Hematopoietic multipotent progenitor cell treated with erythropoietin and hydrocortisone succinate and interleukin-3 and kit ligand, for 15 days (in vitro differentiated cells): ENCODE data around the gene MAPK8IP3.

Experiments used
- DNase-seq: peaks from one replicate; pipeline ENCODE4 v3.0.0-alpha.2; 2015; ENCODE audit warnings: low spot score

Gene MAPK8IP3

DNA sequence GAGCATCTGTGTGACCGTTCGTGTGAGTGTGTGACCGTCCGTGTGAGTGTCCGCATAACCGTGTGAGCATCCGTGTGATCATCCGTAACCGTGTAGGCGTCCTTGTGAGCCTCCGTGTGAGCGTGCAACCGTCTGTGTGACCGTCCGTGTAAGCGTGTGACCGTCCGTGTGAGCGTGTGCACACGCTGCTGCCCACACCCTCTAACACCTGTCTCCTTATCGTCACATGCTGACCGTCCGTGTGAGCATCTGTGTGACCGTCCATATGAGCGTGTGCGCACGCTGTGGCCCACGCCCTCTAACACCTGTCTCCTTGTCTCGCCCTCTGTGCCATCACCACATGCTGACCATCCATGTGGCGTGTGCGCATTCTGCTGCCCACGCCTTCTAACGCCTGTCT is 34.2 kb downstream of the MAPK8IP3 start:
- no peak for DNase-seq

DNA sequence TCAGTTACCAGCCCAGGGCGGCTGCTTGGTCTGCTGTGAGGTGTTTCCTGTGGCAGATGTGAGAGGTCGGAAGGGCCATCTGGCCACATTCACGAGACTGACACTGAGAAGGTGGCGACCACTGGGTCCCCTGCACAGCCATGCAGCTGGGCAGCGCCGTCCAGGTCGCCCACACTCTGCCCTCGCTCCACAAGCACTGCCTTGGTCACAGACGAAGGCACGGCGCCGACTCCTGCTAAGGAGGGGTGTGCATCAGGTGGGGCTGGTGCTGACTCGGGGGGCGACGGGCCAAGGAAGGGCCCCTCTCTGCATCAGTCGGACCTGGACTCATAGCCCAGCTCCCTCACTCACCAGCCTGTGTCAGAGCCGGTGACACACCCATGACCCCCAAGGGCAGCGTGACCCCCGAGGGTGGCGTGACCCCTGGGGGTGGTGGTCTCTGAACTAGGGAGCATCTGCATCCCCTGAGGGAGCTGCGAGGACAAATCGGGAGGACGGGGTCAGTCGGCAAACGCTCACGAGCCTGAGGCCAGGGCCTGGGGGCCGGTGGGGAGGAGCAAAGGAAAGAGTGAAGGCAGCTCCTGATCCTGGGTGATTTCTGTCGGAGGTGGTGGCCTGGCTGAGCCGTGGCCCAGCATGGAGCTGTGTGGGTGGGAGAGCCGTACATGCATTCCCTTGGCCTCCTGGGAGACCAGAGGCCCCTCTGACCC is 34.9 kb downstream of the MAPK8IP3 start:
- DNase-seq: no peak

DNA sequence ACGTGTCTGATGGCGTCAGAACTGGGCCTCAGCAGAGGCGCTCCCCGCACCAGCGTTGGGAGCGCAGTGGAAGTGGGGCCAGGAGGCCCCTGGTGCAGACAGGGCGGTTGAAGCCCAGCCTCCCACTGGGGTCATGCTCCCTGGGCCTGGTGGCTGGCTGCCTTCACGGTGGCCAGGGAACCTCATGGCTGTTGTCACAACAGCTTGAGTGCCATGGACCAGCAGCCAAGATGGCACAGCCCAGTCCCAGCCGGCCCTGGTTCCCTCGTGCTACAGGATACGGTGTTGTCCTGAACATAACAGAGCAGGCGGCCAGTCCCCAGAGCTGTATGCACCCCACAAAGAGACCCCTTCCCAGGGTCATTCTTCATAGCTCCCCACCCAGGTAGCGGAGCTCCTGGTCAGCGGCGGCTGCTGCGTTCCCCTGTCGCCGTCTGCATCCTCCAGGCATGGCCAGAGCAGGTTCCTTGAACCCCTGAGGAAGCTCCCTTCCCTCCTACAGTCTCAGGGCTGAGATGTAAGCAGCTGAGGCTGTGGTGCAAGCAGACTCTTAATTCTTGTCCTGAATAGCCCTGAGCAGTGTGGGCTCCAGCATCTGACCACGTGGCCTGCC is 35.7 kb downstream of the MAPK8IP3 start:
- no peak for DNase-seq

DNA sequence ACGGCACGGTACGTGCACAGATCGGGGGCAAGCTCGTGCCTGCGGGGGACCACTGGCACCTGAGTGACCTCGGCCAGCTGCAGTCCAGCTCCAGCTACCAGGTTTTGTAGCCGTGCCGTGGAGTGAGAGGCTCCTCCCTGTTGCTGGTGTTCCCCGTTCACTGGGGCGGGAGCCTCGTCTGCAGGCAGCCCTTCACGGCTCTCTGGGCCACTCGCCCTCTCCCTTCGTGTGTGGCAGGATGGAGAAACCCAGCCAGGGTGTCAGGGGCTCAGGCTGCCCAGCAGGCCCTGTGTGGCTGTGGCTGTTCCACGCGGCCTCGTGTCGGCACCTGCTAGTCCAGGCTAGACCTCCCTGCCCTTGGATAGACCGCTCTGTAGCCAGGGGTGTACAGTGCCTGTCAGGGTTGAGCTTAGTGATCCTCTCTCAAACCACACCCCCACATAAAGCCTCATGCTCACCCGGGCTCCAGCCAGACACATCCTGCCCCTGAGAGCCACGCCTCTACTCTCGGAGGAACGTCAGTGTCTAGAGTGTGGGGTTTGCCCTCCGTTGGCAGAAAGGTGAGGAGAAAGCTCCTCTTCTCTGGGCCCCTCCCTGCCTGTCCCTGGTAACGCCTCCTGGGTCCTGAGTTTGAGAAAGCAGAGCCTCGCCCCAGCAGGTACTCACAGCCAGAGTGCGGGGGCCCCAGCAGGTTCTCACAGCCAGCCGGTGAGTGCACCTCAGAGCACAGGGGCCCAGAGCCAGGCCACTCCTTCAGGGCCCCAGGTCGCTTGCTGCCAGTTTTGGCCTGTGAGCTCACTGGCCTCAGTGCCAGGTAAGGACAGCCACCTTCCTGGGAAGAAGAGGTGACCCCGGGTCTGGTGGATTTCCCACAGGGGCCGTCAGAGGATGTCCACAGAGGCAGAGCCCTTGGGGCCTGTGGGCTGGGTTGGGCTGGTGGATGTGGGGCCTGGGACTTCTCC is 37.7 kb downstream of the MAPK8IP3 start:
- DNase-seq: no peak

DNA sequence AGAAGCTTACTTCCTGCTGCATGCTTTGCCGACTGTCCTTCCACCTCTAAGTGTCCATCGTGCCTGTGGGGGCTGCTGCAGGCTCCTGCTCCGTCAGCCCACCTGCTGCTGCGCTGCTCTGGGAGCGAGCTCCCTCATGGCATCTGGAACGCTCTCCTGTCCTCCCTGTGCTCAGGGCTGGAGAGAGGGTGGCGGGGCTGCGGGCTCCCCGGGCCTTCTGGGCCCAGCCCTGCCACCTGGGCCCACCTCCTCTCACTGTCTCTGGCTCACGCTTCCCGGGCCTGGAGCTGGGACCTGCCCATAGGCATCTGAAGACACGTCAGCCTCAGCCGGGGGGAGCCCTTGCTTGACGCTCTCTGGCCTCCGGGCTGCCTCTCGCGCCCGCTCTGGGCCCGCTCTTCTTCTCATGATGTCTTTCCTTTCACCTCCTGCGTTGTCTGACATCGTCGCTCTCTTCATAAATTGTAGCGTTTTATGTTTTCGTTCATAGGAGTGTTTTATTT is 38.4 kb downstream of the MAPK8IP3 start:
- DNase-seq: no peak

DNA sequence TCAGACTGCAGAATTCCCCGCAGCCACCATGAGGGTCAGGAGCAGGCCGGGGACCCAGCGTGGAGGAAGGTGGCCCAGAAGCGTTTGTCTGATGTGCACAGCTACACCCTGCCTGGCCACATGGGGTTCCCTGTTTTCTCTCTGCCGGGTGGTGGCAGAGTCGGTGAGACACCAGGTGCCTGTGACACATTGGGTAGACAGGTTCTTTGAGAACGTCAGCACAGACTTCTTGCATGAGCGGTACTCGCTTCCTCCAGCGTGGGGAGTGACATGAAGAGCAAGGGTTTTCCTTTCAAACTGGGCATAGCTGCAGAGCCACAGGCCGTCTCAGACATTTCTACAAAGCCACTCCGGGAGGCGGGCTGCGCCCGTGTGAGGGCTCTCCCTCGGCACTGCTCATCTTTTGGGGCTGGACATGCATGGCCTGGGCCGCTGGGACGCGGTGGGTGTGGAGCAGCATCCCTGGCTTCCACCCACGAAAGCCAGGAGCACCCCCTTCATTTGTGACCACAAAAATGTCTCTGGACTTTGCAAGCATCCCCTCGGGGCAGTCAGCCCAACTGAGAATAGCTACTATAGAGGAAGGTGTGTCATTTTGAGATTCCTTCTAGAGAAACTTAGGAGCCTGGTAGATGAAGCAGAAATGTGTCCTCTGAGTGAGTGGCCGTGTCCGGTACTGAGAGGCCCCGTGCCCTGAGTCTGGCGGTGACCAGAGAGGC is 39.3 kb downstream of the MAPK8IP3 start:
- no peak for DNase-seq

DNA sequence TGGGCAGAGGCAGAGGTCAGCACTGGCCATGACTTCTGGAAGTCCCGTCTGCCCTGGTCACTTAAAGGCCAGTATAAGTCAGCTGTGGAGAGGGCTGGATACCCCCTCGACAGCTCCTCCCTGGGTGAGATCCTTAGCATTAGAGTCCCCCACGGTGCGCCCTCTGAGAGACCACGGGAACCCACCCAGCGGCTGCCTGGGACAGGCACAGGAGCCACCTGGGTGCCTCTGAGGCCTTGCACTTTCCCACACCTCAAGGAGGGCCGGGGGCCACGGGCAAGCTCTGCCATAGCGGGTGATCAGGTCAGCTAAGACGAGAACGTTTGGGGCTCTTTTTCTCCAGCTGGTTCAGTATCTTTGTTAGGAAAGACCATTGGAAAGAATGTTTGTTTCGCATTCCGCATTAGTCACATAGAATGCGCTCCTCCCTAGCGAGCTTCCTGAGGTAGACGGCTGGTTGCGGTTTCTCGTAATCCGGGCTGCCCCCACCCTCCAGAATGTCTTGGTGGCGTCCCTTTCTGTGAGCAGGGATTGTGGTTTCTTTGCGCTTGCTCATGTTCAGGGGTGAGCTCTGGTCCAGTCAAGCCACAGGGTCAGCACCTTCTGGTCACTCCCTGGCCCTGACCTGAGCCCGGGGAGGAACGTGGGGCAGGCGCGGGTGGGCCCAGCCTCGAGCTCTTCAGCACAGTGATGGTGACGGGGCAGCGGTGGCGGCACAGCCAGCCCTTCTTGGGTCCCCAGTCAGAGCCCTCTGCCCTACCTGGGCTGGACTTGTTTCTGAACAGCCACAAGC is 40.1 kb downstream of the MAPK8IP3 start:
- DNase-seq: no peak

DNA sequence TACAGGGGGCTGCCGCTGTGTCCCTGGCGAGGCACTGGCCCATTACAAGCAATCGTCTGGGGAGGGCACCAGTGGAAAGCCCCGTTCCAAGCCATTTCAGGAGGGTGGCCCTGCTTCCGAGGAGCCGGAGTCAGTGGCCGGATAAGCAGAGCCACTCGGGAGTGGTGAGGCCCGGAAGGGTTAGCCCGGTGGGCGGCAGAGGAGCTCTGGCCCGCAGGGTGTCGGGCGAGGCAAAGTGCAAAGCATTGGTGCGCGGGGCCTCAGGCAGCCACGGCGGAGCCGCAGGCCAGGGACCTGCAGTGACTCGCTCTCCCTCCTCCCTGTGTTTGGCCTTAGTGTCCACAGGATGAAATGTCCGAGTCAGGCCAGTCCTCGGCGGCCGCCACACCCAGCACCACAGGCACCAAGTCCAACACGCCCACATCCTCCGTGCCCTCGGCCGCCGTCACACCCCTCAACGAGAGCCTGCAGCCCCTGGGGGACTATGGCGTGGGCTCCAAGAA is 40.7 kb downstream of the MAPK8IP3 start:
- DNase-seq: no peak

DNA sequence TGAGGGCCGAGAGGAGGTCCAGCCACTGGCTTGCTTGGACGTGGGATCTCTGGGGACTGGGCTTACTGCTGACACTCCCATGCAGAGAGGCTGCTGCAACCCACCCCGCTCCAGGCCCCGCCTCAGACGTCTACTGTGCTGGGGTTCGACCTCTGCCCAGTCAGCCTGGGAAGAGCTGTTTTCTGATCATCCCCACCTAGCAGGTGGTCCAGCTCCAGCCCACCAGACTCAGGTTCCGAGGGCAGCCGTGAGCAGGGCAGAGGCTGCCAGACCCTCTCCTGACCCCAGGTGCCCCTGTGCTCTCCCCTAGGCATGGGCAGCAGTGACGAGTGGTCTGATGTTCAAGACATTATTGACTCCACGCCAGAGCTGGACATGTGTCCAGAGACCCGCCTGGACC is 41.9 kb downstream of the MAPK8IP3 start:
- DNase-seq: no peak

DNA sequence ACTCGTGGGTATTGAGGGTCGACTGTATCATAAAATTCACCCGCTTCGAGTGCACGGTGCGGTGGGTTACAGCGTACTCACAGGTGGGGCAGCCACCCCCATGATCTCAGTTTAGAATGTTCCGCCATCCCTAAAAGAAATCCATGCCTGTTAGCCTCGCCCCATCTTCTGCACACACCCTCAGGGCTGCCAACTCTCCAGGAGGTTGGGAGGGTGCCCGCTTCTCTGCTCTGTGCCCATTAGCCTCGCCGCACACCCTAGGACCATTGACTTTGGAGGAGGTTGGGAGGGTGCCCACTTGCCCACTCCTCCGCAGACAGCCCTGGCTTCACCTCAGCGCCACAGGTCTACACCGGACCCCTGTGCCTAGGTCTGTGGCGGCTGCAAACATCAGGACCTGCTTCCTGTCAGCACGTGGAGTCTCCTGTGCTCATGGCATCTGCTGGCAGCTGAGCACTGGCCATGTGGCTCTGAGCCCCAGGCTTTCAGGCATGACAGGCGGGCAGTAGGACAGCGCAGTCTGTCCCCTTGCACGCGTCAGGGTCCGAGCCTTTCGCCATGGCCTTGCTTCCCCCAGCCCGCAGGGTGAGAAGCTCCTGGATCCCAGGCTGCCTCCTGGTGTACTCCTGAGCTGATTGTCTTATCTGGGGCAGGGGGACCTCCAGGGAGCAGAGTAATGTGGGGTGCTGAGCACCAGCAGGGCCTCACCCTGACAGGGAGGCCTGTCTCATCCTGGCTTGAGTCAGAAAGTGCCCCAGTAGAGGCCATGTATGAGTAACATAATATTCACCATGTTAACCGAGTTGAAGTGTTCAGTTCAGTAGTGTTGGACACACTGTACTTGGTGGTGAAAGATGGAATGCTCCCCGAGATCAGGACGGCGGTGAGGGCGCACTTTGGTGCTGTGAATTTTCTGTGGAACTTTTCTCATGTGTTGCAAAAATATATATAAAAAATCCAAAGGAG is 43.4 kb downstream of the MAPK8IP3 start:
- no peak for DNase-seq

DNA sequence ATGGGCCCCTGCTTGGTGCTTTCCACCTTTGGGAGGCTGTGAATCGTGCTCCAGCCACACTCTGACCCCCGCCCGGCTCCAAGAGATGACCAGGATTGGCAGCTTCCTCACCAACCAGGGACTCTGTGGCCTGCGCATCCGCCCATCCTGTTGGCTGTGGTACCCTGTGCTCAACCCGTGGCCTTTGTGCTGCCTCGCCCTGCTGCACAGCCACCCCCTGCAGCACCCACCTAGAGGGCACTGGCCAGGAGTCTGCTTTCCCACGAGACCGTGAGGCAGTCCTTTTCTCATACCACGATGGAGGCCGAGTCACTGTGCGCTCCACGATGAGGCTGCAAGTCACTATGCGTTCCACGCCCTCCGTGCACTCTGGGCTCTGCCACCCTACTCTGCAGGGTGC is 46.0 kb downstream of the MAPK8IP3 start:
- DNase-seq: no peak

DNA sequence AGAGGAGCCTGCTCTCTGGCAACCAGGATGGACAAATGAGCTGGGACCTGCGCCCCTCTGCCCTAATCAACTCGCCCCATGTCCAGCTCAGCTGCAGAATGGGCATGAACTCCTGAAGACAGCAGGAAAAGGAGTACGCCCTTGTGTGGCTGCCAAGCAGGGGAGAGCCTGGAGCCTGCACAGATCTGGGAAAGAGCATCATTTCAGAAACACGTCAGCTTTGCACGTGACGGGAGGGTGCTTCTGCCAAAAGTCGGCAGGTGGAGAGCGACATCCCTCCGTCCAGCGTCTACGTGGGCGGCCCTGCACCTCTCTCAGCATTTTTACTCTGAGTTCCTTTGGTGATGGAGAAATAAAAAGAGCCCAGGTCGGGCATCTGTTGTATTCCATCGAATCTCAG is 46.9 kb downstream of the MAPK8IP3 start:
- DNase-seq: no peak

DNA sequence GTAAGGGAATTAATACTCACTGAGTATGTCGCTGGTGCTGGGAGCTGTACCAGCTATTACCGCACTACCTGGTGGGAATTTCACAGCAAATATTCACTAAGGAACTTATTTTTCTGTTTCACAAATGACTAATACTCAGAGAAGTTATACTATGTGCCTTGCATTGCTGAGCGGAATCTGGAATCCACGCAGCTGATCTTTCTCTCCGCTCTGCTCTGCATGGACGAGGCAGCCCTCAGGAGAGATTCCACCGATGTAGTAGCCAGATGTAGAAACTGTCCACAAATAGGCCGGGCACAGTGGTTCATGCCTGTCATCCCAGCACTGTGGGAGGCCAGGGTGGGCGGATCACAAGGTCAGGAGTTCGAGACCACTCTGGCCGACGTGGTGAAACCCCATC is 48.2 kb downstream of the MAPK8IP3 start:
- DNase-seq: no peak

DNA sequence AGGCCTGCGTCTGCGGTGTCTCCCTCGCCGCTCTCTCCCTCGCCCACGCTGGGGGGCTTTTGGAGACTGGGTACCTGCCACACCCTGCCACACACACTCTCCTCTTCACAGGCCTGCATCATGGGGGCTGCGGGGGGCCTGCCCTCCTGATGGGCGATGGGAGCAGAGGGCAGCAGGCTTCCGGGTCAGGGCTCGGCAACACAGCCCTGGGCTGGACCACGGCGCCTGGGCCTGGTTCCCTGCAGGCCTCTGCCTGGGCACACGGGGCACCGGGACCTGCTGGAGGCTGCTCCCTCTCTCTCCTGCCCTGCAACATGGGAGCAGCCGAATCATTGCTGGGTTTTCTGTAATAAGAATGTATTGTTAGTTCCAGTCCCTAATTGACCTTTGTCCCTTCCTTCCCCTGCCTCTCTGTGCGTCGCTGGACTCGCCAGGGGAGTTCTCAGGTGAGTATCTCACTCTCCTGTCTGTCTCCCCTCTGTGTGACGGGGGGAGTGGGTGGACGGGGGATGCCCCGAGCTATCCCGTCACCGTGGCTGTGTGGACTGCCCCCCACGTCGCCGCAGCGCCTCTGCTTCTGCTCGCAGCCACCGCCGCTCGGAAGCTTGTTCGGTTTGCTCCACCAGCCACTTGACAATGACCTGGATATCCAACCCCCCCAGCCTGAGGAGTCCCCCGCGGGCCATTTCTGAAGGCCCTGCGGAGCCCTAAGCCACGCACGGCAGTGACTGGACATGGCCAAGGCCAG is 51.9 kb downstream of the MAPK8IP3 start:
- DNase-seq: no peak

DNA sequence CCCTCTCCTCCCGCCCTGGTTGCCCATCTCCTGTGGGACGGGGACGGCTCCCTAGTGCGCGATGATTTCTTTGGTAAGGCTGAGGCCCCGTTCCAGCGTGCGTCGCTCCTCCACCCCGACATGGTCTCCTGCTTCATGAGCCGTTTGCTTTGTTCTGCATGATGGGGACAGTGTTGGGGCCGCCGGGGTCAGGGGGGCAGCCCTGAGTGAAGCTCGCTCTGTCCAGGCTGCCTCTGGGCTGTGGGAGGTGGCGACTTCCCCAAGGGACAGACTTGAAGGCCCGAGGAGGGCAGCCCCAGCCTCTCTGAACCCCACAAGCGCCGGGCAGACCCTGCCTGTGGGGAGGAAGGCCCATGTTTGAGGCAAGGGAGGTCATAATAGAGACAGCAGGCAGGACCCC is 52.9 kb downstream of the MAPK8IP3 start:
- no peak for DNase-seq

DNA sequence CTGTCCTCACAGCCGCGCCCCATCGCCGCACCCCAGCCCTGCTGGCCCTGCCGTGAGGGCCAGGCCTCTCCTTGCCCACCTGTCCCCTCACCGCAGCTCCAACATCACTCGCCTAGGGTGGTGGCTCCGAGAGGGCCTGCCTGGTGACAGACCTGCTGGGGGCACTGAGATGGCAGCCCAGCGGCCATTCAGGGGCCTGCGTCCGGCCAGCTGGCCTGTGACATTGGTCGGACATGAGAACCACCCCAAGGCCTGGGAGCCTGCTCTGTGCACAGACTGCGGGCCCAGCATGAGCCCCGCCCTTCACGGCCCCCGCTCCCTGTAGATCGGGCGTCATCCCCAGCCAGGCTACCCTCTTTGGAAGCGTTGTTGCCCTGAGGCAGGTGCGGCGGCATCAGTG is 53.5 kb downstream of the MAPK8IP3 start:
- no peak for DNase-seq

DNA sequence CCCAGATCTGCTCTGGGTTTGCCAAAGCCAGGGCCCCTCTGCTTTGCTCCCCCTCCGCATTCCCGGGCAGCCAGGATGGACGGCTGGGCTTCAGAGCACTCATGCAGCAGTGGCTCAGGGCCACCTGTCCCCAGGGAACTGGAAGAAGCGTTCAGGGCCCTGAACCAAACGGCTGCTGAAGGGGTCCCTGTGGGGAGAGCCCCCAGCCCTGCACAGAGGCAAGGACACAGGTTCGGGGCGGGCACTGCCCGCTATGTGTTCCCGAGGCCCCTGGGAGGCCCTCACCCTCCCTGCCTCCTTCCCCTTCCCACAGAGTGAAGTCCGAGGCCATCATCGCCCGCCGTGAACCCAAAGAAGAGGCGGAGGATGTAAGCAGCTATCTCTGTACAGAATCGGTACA is 54.9 kb downstream of the MAPK8IP3 start:
- no peak for DNase-seq

DNA sequence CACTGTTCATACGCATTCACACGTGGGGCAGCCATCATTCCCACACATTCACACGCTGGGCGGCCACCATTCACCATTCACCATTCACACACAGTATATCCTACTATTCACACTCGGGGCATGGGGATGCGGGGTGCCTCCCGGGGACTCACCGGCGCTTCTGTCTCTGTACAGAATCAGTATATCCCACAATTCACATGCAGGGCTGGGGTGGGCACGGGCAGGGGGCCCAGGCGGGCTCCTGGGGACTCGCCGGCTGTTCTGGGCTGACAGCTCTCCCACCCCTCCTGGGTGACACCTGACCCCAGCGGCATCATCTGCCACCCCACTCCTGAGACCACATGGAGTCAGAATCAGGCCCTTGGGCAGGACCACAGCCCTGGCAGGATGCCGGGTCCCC is 55.8 kb downstream of the MAPK8IP3 start:
- DNase-seq: no peak
